ENCODE data around the gene MMRN2. TPM values are rescaled to one million over a fixed set of nuclear protein-coding genes. Genes with fewer than 3 reads are reported as not detected.

Gene MMRN2
- total RNA-seq, 3 donors from 2014 or later: 23.0 to 60.3 (median 32.6) TPM

GRCh38 chr10:86976362-86977056 is 19.1 kb upstream of the MMRN2 start:
- intact Hi-C loops (cut with DNase I; ENCODE audit: low total_unique reads): loop anchor here (10.0 kb wide), 1 partner anchor 1578 kb away; no protein-coding TSS in a partner anchor
- no peak for TF ChIP-seq CTCF (IDR thresholded peaks at IDR 0.05)
- no peak for TF ChIP-seq POLR2A (IDR thresholded peaks at IDR 0.05)
- no peaks in the 10 kb centered on the region for H3K9me3 ChIP-seq
- no peak overlapping the region for H3K4me3 ChIP-seq
- H3K27me3 ChIP-seq: no peaks in the 10 kb centered on the region
- H3K36me3 ChIP-seq: no peaks in the 10 kb centered on the region
- no peak for DNase-seq (ENCODE audit: low spot score in 2 of 2)
- H3K27ac ChIP-seq: no peak overlapping the region
- H3K4me1 ChIP-seq: no peaks in the 10 kb centered on the region

- Histone ChIP-seq H3K4me1 (peaks cover 0 to 4% of the 10 kb centered on the region in 2 donors), H3K9me3 (no peaks in the 10 kb centered on the region), H3K27ac (peak overlapping the region; percentile 82 to 100), H3K36me3 (no peaks in the 10 kb centered on the region), H3K4me3 (peak overlapping the region in 1 of 3 donors; percentile 20), H3K27me3 (no peaks in the 10 kb centered on the region)
- TF ChIP-seq POLR2AphosphoS5 (IDR thresholded peaks at IDR 0.05): no peak
- TF ChIP-seq POLR2A (IDR thresholded peaks at IDR 0.05): no peak
- TF ChIP-seq CTCF (IDR thresholded peaks at IDR 0.05): no peak
- intact Hi-C loops (cut with DNase I; ENCODE audit: low total_unique reads): loop anchor here (10.0 kb wide), 1 partner anchor 1580 kb away; no protein-coding TSS in a partner anchor
- DNase-seq (ENCODE audit: low spot score in 2 of 2): no peak
Observed at GRCh38 chr10:86974484-86974883, 17.1 kb upstream of the MMRN2 start.

- H3K36me3 ChIP-seq: no peaks in the 10 kb centered on the region
- DNase-seq (ENCODE audit: low spot score in 2 of 2): no peak
- TF ChIP-seq POLR2A (IDR thresholded peaks at IDR 0.05) (no peak), POLR2AphosphoS5 (IDR thresholded peaks at IDR 0.05) (no peak), CTCF (IDR thresholded peaks at IDR 0.05) (no peak)
- no peak overlapping the region for H3K4me3 ChIP-seq
- peak overlapping the region; percentile 46 to 100 for H3K27ac ChIP-seq
- H3K4me1 ChIP-seq: peaks cover 4 to 20% of the 10 kb centered on the region in 2 donors
- no peaks in the 10 kb centered on the region for H3K9me3 ChIP-seq
- intact Hi-C loops (cut with DNase I; ENCODE audit: low total_unique reads): loop anchor here (10.0 kb wide), 1 partner anchor 1582 kb away; no protein-coding TSS in a partner anchor
- H3K27me3 ChIP-seq: no peaks in the 10 kb centered on the region
Observed at GRCh38 chr10:86972613-86973380, 15.4 kb upstream of the MMRN2 start.

- Histone ChIP-seq H3K4me3 (peak overlapping the region; percentile 70 to 77 (median 75)), H3K27me3 (no peaks in the 10 kb centered on the region), H3K36me3 (no peaks in the 10 kb centered on the region), H3K4me1 (peaks cover 11 to 22% of the 10 kb centered on the region in 2 donors), H3K27ac (peak overlapping the region; percentile 99 to 100), H3K9me3 (no peaks in the 10 kb centered on the region)
- intact Hi-C loops (cut with DNase I; ENCODE audit: low total_unique reads): loop anchor here (10.0 kb wide), 1 partner anchor 1583 kb away; no protein-coding TSS in a partner anchor
- peak; percentile 90 to 94 (median 92) for TF ChIP-seq POLR2AphosphoS5 (IDR thresholded peaks at IDR 0.05)
- TF ChIP-seq CTCF (IDR thresholded peaks at IDR 0.05): peak in 2 of 3 donors; percentile 49 to 59
- no peak for TF ChIP-seq POLR2A (IDR thresholded peaks at IDR 0.05)
- peak; percentile 92 to 94 for DNase-seq (ENCODE audit: low spot score in 2 of 2)
Observed at GRCh38 chr10:86971232-86971991, 14.0 kb upstream of the MMRN2 start.

Measured in breast epithelium (tissue), 4 donors.